PC-9 (cell line): ENCODE measurements around the gene C1orf52.

Experiments
- CTCF ChIP-seq: fragments of 200-600 bp; sonication (generic); conservative IDR thresholded peaks from 2 replicates; pipeline ENCODE4 v1.6.1; 2017; ENCODE audit warnings: mixed run types, antibody characterized with exemption, mild to moderate bottlenecking, moderate library complexity
- EZH2 ChIP-seq: fragments of 200-600 bp; sonication (generic); IDR thresholded peaks from 2 replicates; pipeline ENCODE4 v1.8.0; 2017; ENCODE audit warnings: antibody characterized with exemption, low read depth

GRCh38 chr1:85268801-85269585, 9.5 kb upstream of the C1orf52 start:
- no peak for TF ChIP-seq CTCF
- TF ChIP-seq EZH2 = no peak
